Pancreas (tissue), 10 donors: ENCODE measurements around the gene AOAH. TPM values are rescaled to one million over a fixed set of nuclear protein-coding genes. Genes with fewer than 3 reads are reported as not detected.
"Not testable (repeated sequence)": the region's sequence is repeated elsewhere in the genome, so short reads cannot be mapped to it uniquely, and the experiment has no call there.

Source experiments
- ATAC-seq, 4 donors: fragments of 200-7000 bp; cut with Tn5 transposase; one replicate each; pipeline versions ENCODE4 v1.8.0 to v1.9.1; 2020; ENCODE audit warnings: mild to moderate bottlenecking in 4 of 4, moderate library complexity in 4 of 4
- DNase-seq, 6 donors: peaks; one replicate each; pipeline ENCODE4 v3.0.0-alpha.2; 2020
- FAIRE-seq: peaks from 2 replicates; lab custom pipeline; 2012; peaks lifted over from hg19 to GRCh38; lab: Jason Lieb, UNC
- H3K27ac ChIP-seq, 4 donors: fragments of 200-600 bp; sonication (generic); 1 replicate in 3 of 4; 2 replicates in 1 of 4; pipeline versions ENCODE4 v1.5.0 to v1.8.0; 2020
- H3K27me3 ChIP-seq, 4 donors: fragments of 200-600 bp; one replicate each; pipeline ENCODE4 v1.8.0; 2021
- H3K36me3 ChIP-seq, 3 donors: fragments of 200-600 bp; sonication (generic) in 1 of 3; one replicate each; pipeline versions ENCODE4 v1.5.0 to v1.8.0; 2020 to 2021
- H3K4me1 ChIP-seq, 3 donors: fragments of 200-600 bp; one replicate each; pipeline ENCODE4 v1.8.0; 2021
- H3K4me3 ChIP-seq, 4 donors: fragments of 200-600 bp; sonication (generic) in 2 of 4; one replicate each; pipeline versions ENCODE4 v1.5.0 to v1.8.0; 2020 to 2021
- H3K9me3 ChIP-seq, 4 donors: fragments of 200-600 bp; one replicate each; pipeline ENCODE4 v1.8.0; 2021
- WGBS, 2 donors: extraction: QIAGEN DNeasy Blood & Tissue Kit; methylation state at CpG; one replicate each; pipeline ENCODE4 v1.1.7; 2013; 5-methylcytosine and 5-hydroxymethylcytosine counted together
- intact Hi-C, 3 donors: fragments of 100-400 bp; cut with DNase I; formaldehyde crosslinking; loops; one replicate each; pipeline versions ENCODE4 v1.11.1 to v1.14.2; 2022
- polyA plus RNA-seq, 2 donors: library from polyadenylated mRNA; stranded (reverse); fragments of 200-250 nt; gene quantifications; one replicate each; pipeline ENCODE4 v1.2.3, GENCODE V29; 2013
- total RNA-seq, 6 donors: library from RNA; stranded (reverse); fragmentation: NEBNext Ultra II Directional in 4 of 6; extraction: Animal tissue kit (Norgen Biotek cat#: 25700) in 4 of 6; gene quantifications; one replicate each; pipeline versions ENCODE4 v1.2.1 to v1.2.4, GENCODE V29; 2021 to 2023
- TF ChIP-seq, protein P1 (sequence below), 4 donors: fragments of 200-600 bp; sonication (generic) in 3 of 4; IDR thresholded peaks; one replicate each; pipeline versions ENCODE4 v1.5.0 to v1.8.0; 2021; ENCODE audit warnings: antibody characterized with exemption in 4 of 4
- donor health status: healthy with polysubstance abuse.
- donor health status: DM: no; HTN: no; CAD: no; lungs with moderate emphysema.
- donor health status: DM: no; HTN: no; CAD: no.
- donor health status: control.
- donor health status: control.
- donor health status: Bipolar disorder and iron deficiency.
- donor health status: DM: yes; HTN: yes; CAD: no.
- donor health status: DM: no; HTN: no; CAD: no.
- donor health status: DM: no; HTN: no; CAD: no.
- donor health status: DM: yes; HTN: yes; CAD: no.

The AOAH gene
- total and polyA plus RNA-seq, 8 donors = 0.79 to 9.0 (median 2.1) TPM

GRCh38 chr7:36711256-36711655 lies 13.0 kb downstream of the AOAH start:
- H3K27ac ChIP-seq = peak overlapping the region; percentile 3 to 77 (median 40)
- intact Hi-C loops = no loop called here
- no peak overlapping the region for H3K4me3 ChIP-seq
- WGBS, 2 donors = 71 to 72% methylated on average over 1 of the region's 1 CpG
- H3K36me3 ChIP-seq = no peaks in the 10 kb centered on the region
- DNase-seq (no peak), FAIRE-seq (no peak), ATAC-seq (peak; percentile 44 to 67 (median 54))
- H3K4me1 ChIP-seq = peaks cover 7 to 14% (median 11%) of the 10 kb centered on the region in 3 donors
- H3K27me3 ChIP-seq = no peaks in the 10 kb centered on the region
- TF ChIP-seq, protein P1, sequence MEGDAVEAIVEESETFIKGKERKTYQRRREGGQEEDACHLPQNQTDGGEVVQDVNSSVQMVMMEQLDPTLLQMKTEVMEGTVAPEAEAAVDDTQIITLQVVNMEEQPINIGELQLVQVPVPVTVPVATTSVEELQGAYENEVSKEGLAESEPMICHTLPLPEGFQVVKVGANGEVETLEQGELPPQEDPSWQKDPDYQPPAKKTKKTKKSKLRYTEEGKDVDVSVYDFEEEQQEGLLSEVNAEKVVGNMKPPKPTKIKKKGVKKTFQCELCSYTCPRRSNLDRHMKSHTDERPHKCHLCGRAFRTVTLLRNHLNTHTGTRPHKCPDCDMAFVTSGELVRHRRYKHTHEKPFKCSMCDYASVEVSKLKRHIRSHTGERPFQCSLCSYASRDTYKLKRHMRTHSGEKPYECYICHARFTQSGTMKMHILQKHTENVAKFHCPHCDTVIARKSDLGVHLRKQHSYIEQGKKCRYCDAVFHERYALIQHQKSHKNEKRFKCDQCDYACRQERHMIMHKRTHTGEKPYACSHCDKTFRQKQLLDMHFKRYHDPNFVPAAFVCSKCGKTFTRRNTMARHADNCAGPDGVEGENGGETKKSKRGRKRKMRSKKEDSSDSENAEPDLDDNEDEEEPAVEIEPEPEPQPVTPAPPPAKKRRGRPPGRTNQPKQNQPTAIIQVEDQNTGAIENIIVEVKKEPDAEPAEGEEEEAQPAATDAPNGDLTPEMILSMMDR (IDR thresholded peaks at IDR 0.05) = no peak
- no peaks in the 10 kb centered on the region for H3K9me3 ChIP-seq

DNA sequence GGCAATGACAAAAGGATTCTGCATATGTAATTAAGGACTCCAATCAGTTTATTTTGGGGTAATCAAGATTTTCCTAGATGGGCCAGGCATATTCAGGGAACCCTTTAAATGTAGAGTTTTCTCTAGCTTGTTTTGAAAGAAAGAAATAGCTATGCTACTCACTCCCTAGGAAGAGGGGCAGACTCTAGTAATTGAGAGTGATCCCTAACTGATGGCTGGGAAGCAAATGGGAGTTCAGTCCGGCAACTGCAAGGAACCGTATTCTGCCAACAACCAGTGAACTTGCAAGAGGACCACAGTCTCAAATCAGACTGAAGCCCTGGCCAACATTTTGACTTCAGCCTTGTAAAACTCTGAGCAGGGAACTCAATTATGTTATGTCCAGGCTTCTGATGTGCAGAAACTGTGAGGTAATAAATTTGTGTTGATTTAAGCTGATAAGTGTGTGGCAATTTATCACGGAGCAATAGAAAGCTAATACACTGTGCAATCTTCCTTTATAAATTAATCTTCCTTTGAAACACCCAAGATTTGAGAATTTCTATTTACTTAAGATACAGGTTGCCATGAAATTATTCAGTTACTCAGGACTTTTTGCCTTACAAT lies 14.0 kb downstream of the AOAH start:
- H3K4me3 ChIP-seq = no peak overlapping the region
- WGBS, 2 donors = 10 to 11% methylated on average over 3 of the region's 3 CpGs
- H3K27me3 ChIP-seq = no peaks in the 10 kb centered on the region
- H3K4me1 ChIP-seq = peaks cover 7 to 14% (median 11%) of the 10 kb centered on the region in 3 donors
- FAIRE-seq (no peak), DNase-seq (peak in 1 of 6 donors; percentile 28), ATAC-seq (peak; percentile 84 to 90 (median 88))
- peak overlapping the region in 3 of 4 donors; percentile 3 to 77 (median 74) for H3K27ac ChIP-seq
- no peaks in the 10 kb centered on the region for H3K9me3 ChIP-seq
- intact Hi-C loops = no loop called here
- no peaks in the 10 kb centered on the region for H3K36me3 ChIP-seq
- TF ChIP-seq, protein P1 (IDR thresholded peaks at IDR 0.05) = no peak

GRCh38 chr7:36708767-36709166 lies 15.5 kb downstream of the AOAH start:
- Histone ChIP-seq H3K9me3 (no peaks in the 10 kb centered on the region), H3K4me3 (no peak overlapping the region), H3K4me1 (peaks cover 7 to 14% (median 11%) of the 10 kb centered on the region in 3 donors), H3K36me3 (no peaks in the 10 kb centered on the region), H3K27ac (peak overlapping the region in 2 of 4 donors; percentile 30 to 77), H3K27me3 (no peaks in the 10 kb centered on the region)
- TF ChIP-seq, protein P1 (IDR thresholded peaks at IDR 0.05) = no peak
- ATAC-seq (no peak), DNase-seq (no peak), FAIRE-seq (no peak)
- WGBS, 2 donors = 85 to 91% methylated on average over 5 of the region's 5 CpGs
- intact Hi-C loops = no loop called here

DNA sequence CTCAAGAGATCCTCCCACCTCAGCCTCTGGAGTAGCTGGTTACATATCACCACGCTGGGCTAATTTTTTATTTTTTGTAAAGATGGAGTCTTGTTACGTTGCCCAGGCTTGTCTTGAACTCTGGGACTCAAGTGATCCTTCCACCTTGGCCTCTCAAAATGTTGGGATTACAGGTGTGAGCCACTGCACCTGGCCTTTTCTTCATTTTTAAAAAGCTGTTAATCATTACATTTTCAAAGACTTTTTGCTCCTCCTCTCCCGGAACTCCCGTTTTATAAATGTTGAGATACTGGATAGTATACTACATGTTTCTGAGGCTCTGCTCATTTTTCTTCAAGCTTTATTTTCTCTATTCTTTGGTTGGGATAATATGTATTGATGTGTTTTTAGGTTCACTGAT lies 16.4 kb downstream of the AOAH start:
- 59 to 63% methylated on average over 4 of the region's 4 CpGs for WGBS, 2 donors
- FAIRE-seq = no peak
- Histone ChIP-seq H3K36me3 (no peaks in the 10 kb centered on the region), H3K27me3 (no peaks in the 10 kb centered on the region), H3K4me1 (peaks cover 7 to 14% (median 11%) of the 10 kb centered on the region in 3 donors), H3K9me3 (no peaks in the 10 kb centered on the region), H3K27ac (peak overlapping the region in 1 of 4 donors; percentile 20), H3K4me3 (no peak overlapping the region)
- TF ChIP-seq, protein P1 (IDR thresholded peaks at IDR 0.05) = no peak
- ATAC-seq = peak in 2 of 4 donors; percentile 35 to 61
- no peak for DNase-seq
- intact Hi-C loops = no loop called here

GRCh38 chr7:36707465-36707864 lies 16.8 kb downstream of the AOAH start:
- Histone ChIP-seq H3K4me3 (no peak overlapping the region), H3K36me3 (no peaks in the 10 kb centered on the region), H3K9me3 (no peaks in the 10 kb centered on the region), H3K4me1 (peaks cover 7 to 14% (median 11%) of the 10 kb centered on the region in 3 donors), H3K27ac (peak overlapping the region in 1 of 4 donors; percentile 20), H3K27me3 (no peaks in the 10 kb centered on the region)
- no peak for FAIRE-seq
- intact Hi-C loops = no loop called here
- DNase-seq = no peak
- 96 to 97% methylated on average over 3 of the region's 3 CpGs for WGBS, 2 donors
- ATAC-seq = no peak
- TF ChIP-seq, protein P1 (IDR thresholded peaks at IDR 0.05) = no peak

DNA sequence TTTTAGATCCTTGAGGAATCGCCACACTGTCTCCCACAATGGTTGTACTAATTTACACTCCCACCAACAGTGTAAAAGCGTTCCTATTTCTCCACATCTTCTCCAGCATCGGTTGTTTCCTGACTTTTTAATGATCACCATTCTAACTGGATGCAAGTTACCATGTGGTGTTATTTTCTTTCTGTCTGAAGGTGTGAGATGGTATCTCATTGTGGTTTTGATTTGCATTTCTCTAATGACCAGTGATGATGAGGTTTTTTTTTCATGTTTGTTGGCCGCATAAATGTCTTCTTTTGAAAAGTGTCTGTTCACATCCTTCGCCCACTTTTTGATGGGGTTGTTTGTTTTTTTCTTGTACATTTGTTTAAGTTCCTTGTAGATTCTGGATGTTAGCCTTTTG lies 20.4 kb downstream of the AOAH start:
- 90 to 92% methylated on average over 5 of the region's 5 CpGs for WGBS, 2 donors
- H3K9me3 ChIP-seq, H3K27me3 ChIP-seq, H3K4me3 ChIP-seq, intact Hi-C loops, H3K4me1 ChIP-seq, ATAC-seq, FAIRE-seq, H3K27ac ChIP-seq, H3K36me3 ChIP-seq, DNase-seq: not testable (repeated sequence)
